B cell (primary cell): ENCODE data around the gene FBLN5. TPM values are rescaled to one million over a fixed set of nuclear protein-coding genes. Genes with fewer than 3 reads are reported as not detected.

ENCODE experiments used
- ATAC-seq: fragments of 200-7000 bp; cut with Tn5 transposase; one replicate; pipeline ENCODE4 v1.10.0; 2021; ENCODE audit warnings: low read depth, mild to moderate bottlenecking, moderate number of reproducible peaks, moderate library complexity
- CTCF ChIA-PET: fragments of 350-600 bp; sonication (Branson Sonifier 250); formaldehyde crosslinking; loops from one replicate; lab custom pipeline; 2021; ENCODE audit warnings: antibody characterized with exemption, inconsistent platforms; lab: Charles Lee
- POLR2A ChIA-PET: fragments of 350-600 bp; sonication (Branson Sonifier 250); formaldehyde crosslinking; loops from one replicate; lab custom pipeline; 2021; ENCODE audit warnings: antibody characterized with exemption; lab: Charles Lee
- DNase-seq: peaks from one replicate; pipeline ENCODE4 v3.0.0; 2013
- H2AFZ ChIP-seq: 2 replicates; pipeline ENCODE4 v1.6.1; 2012; ENCODE audit warnings: mild to moderate bottlenecking, low read depth, low read length; ENCODE audit not compliant: insufficient read depth, poor library complexity, severe bottlenecking
- H3K27ac ChIP-seq, 2 donors: 1 replicate in 1 of 2; 2 replicates in 1 of 2; pipeline ENCODE4 v1.5.1; 2012 to 2013; ENCODE audit warnings: low read length in 2 of 2, mild to moderate bottlenecking in 2 of 2, moderate library complexity in 1 of 2
- H3K27me3 ChIP-seq, 4 experiments: fragments of 200-600 bp in 1 of 4; sonication (generic) in 1 of 4; replicated peaks in 1 of 4; 1 replicate in 2 of 4; 2 replicates in 2 of 4; pipeline versions ENCODE4 v1.6.1 to v1.7.0; 2013 to 2016; ENCODE audit warnings: low read length in 3 of 4, mild to moderate bottlenecking in 2 of 4, mixed read lengths in 1 of 4, moderate library complexity in 1 of 4; ENCODE audit not compliant: insufficient read depth in 4 of 4, control insufficient read depth in 3 of 4; ENCODE audit errors: control extremely low read depth in 1 of 4
- H3K36me3 ChIP-seq, 2 experiments: replicated peaks in 1 of 2; 1 replicate in 1 of 2; 2 replicates in 1 of 2; pipeline versions ENCODE4 v1.6.1 to v1.7.1; 2013; ENCODE audit warnings: low read length in 1 of 2; ENCODE audit not compliant: insufficient read depth in 2 of 2, control insufficient read depth in 1 of 2; ENCODE audit errors: control extremely low read depth in 1 of 2, extremely low read depth in 1 of 2
- H3K4me1 ChIP-seq, 2 donors: fragments of 200-600 bp in 1 of 2; sonication (generic) in 1 of 2; 1 replicate in 1 of 2; 2 replicates in 1 of 2; pipeline versions ENCODE4 v1.5.1 to v1.6.1; 2013 to 2017; ENCODE audit warnings: low read length in 2 of 2; ENCODE audit not compliant: control insufficient read depth in 2 of 2, insufficient read depth in 2 of 2
- H3K4me2 ChIP-seq: replicated peaks from 2 replicates; pipeline ENCODE3; 2012; ENCODE audit warnings: mild to moderate bottlenecking, low read depth, low read length; ENCODE audit not compliant: poor library complexity, severe bottlenecking
- H3K4me3 ChIP-seq, 5 experiments: fragments of 200-600 bp in 1 of 5; sonication (generic) in 1 of 5; 1 replicate in 3 of 5; 2 replicates in 2 of 5; pipeline versions ENCODE4 v1.5.1 to v1.7.0; 2011 to 2016; ENCODE audit warnings: low read length in 4 of 5, mild to moderate bottlenecking in 4 of 5, low read depth in 2 of 5, control low read depth in 1 of 5, moderate library complexity in 1 of 5; ENCODE audit not compliant: insufficient read depth in 1 of 5; ENCODE audit errors: control extremely low read depth in 1 of 5, extremely low read depth in 1 of 5
- H3K79me2 ChIP-seq: fragments of 200-600 bp; sonication (generic); one replicate; pipeline ENCODE4 v1.6.0; 2016; ENCODE audit warnings: low read length; ENCODE audit not compliant: control insufficient read depth, insufficient read depth
- H3K9ac ChIP-seq: fragments of 200-600 bp; sonication (generic); 2 replicates; pipeline ENCODE4 v1.6.1; 2017; ENCODE audit warnings: mild to moderate bottlenecking, low read length, moderate library complexity
- H3K9me3 ChIP-seq, 3 donors: one replicate each; pipeline versions ENCODE4 v1.6.1 to v1.7.1; 2013; ENCODE audit warnings: low read length in 2 of 3; ENCODE audit not compliant: control insufficient read depth in 2 of 3, insufficient read depth in 1 of 3; ENCODE audit errors: control extremely low read depth in 1 of 3
- H4K20me1 ChIP-seq: 2 replicates; pipeline ENCODE4 v1.6.0; 2012; ENCODE audit warnings: mild to moderate bottlenecking, low read length; ENCODE audit not compliant: insufficient read depth, control insufficient read depth, poor library complexity, severe bottlenecking
- H3K27ac Mint-ChIP-seq: one replicate; pipeline ENCODE4 v1.8.0; 2021; ENCODE audit warnings: mixed read lengths
- H3K27me3 Mint-ChIP-seq: one replicate; pipeline ENCODE4 v1.8.0; 2021; ENCODE audit warnings: mixed read lengths
- H3K4me1 Mint-ChIP-seq: one replicate; pipeline ENCODE4 v1.8.0; 2021; ENCODE audit warnings: mixed read lengths
- H3K4me3 Mint-ChIP-seq: one replicate; pipeline ENCODE4 v1.8.0; 2021; ENCODE audit warnings: mixed read lengths
- H3K9me3 Mint-ChIP-seq: one replicate; pipeline ENCODE4 v1.8.0; 2022; ENCODE audit warnings: mixed read lengths; ENCODE audit not compliant: insufficient read depth
- CTCF ChIP-seq: fragments of 200-600 bp; IDR thresholded peaks from one replicate; pipeline ENCODE4 v1.8.0; 2022; ENCODE audit warnings: antibody characterized with exemption, mild to moderate bottlenecking
- EZH2 ChIP-seq: IDR thresholded peaks from 2 replicates; pipeline ENCODE4 v1.6.1; 2012; ENCODE audit warnings: borderline replicate concordance, low read depth, mild to moderate bottlenecking, moderate library complexity, low read length; ENCODE audit not compliant: insufficient read depth, poor library complexity, severe bottlenecking
- WGBS: methylation state at CpG from one replicate; pipeline ENCODE4 v1.1.5; 2013; ENCODE audit warnings: missing lambda C conversion rate; ENCODE audit not compliant: insufficient coverage; 5-methylcytosine and 5-hydroxymethylcytosine counted together
- intact Hi-C: fragments of 100-400 bp; cut with micrococcal nuclease; formaldehyde crosslinking; loops from one replicate; pipeline ENCODE4 v1.10.0; 2022
- polyA plus RNA-seq: library from polyadenylated mRNA; depleted of rRNA; stranded (reverse); fragments of >200 nt; gene quantifications from 2 replicates; pipeline ENCODE4 v1.2.3, GENCODE V29; 2012
- total RNA-seq, 2 donors: library from RNA; stranded (reverse); fragments of 120-200 nt in 1 of 2; gene quantifications; 1 replicate in 1 of 2; 2 replicates in 1 of 2; pipeline versions ENCODE4 v1.2.3 to v1.2.4, GENCODE V29; 2013 to 2022

Gene FBLN5
- total and polyA plus RNA-seq, 2 donors (not counting 1 experiment from before 2014, with no cell fraction given), result 0.31 to 0.37 TPM

GRCh38 chr14:91931478-91932088, 15.9 kb downstream of the FBLN5 start:
- H3K4me1 ChIP-seq, result no peaks in the 10 kb centered on the region
- no peak overlapping the region for H3K27ac ChIP-seq
- WGBS, result 91% methylated on average over 8 of the region's 11 CpGs
- no peaks in the 10 kb centered on the region for H3K79me2 ChIP-seq
- Mint-ChIP-seq H3K9me3 (no peaks in the 10 kb centered on the region), H3K4me3 (no peak overlapping the region), H3K4me1 (no peaks in the 10 kb centered on the region), H3K27ac (no peak overlapping the region), H3K27me3 (peaks cover 6% of the 10 kb centered on the region)
- CTCF ChIA-PET, result no interaction called here
- no peaks in the 10 kb centered on the region for H4K20me1 ChIP-seq
- H3K36me3 ChIP-seq, result no peaks in the 10 kb centered on the region
- H3K9me3 ChIP-seq, result no peaks in the 10 kb centered on the region
- no peak overlapping the region for H2AFZ ChIP-seq
- intact Hi-C loops, result no loop called here
- H3K9ac ChIP-seq, result no peak overlapping the region
- ATAC-seq (no peak), DNase-seq (no peak)
- H3K27me3 ChIP-seq, result no peaks in the 10 kb centered on the region
- no peak overlapping the region for H3K4me3 ChIP-seq
- TF ChIP-seq CTCF (no peak), EZH2 (no peak)
- H3K4me2 ChIP-seq, result no peak overlapping the region
- POLR2A ChIA-PET, result no interaction called here

DNA sequence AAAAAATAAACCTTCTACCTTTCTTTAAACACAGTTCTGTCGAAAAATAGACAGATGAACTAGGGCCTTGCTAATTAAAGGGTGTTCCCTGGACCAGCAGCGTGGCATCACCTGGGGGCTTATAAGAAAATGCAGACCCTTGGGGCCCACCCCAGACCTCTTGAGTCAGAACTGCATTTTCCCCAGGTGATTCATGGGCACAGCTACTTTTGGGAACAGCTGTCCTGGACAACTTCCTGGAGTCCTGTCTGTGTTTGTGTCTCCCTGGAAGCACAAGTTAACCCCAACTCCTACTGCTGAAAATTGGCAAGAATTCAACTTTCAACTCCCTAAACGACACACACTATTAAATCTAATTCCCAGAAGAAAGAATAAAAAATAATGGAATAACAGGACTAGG, 17.8 kb downstream of the FBLN5 start:
- no peak overlapping the region for H3K4me3 ChIP-seq
- no peaks in the 10 kb centered on the region for H3K79me2 ChIP-seq
- WGBS, result 88% methylated on average over 2 of the region's 3 CpGs
- H3K27ac ChIP-seq, result no peak overlapping the region
- H3K27me3 Mint-ChIP-seq, result peaks cover 8% of the 10 kb centered on the region
- DNase-seq (no peak), ATAC-seq (no peak)
- no peak overlapping the region for H3K27ac Mint-ChIP-seq
- ChIA-PET POLR2A (no interaction called here), CTCF (no interaction called here)
- TF ChIP-seq CTCF (no peak), EZH2 (no peak)
- intact Hi-C loops, result no loop called here
- H3K27me3 ChIP-seq, result no peaks in the 10 kb centered on the region
- H3K36me3 ChIP-seq, result no peaks in the 10 kb centered on the region
- H3K9me3 ChIP-seq, result no peaks in the 10 kb centered on the region
- H2AFZ ChIP-seq, result no peak overlapping the region
- H3K9ac ChIP-seq, result no peak overlapping the region
- no peak overlapping the region for H3K4me2 ChIP-seq
- H3K4me1 ChIP-seq, result no peaks in the 10 kb centered on the region
- no peaks in the 10 kb centered on the region for H3K9me3 Mint-ChIP-seq
- H3K4me3 Mint-ChIP-seq, result no peak overlapping the region
- no peaks in the 10 kb centered on the region for H4K20me1 ChIP-seq
- no peaks in the 10 kb centered on the region for H3K4me1 Mint-ChIP-seq
